Fibroblast of peridontal ligament (primary cell): ENCODE results near the gene CHST8.

Experiments used
- DNase-seq: peaks from one replicate; pipeline ENCODE4 v3.0.0-alpha.2; 2010; ENCODE audit errors: extremely low read depth

CHST8 gene

GRCh38 chr19:33769208-33769607, 147.5 kb downstream of the CHST8 start:
- no peak for DNase-seq

- DNase-seq: no peak
These were observed 148.4 kb downstream of the CHST8 start for GRCh38 chr19:33770107-33770506.

- peak; percentile 52 for DNase-seq
These were observed 149.8 kb downstream of the CHST8 start for GRCh38 chr19:33771384-33772101.

GRCh38 chr19:33772102-33772857, 150.5 kb downstream of the CHST8 start:
- no peak for DNase-seq

- DNase-seq: no peak
These were observed 151.1 kb downstream of the CHST8 start for GRCh38 chr19:33772858-33773180.

- DNase-seq: no peak
These were observed 152.2 kb downstream of the CHST8 start for GRCh38 chr19:33773704-33774624.

GRCh38 chr19:33774751-33775150, 153.0 kb downstream of the CHST8 start:
- DNase-seq: no peak

GRCh38 chr19:33775731-33776487, 154.2 kb downstream of the CHST8 start:
- no peak for DNase-seq

- no peak for DNase-seq
These were observed 155.6 kb downstream of the CHST8 start for GRCh38 chr19:33777351-33777750.

GRCh38 chr19:33777753-33778088, 156.0 kb downstream of the CHST8 start:
- no peak for DNase-seq

- peak; percentile 61 for DNase-seq
These were observed 156.5 kb downstream of the CHST8 start for GRCh38 chr19:33778089-33778791.

GRCh38 chr19:33779849-33780248, 158.1 kb downstream of the CHST8 start:
- no peak for DNase-seq

GRCh38 chr19:33780251-33780650, 158.5 kb downstream of the CHST8 start:
- DNase-seq: no peak

- DNase-seq: no peak
These were observed 159.0 kb downstream of the CHST8 start for GRCh38 chr19:33780746-33781145.

GRCh38 chr19:33781415-33781935, 159.7 kb downstream of the CHST8 start:
- no peak for DNase-seq

GRCh38 chr19:33781996-33782395, 160.2 kb downstream of the CHST8 start:
- no peak for DNase-seq

- no peak for DNase-seq
These were observed 162.7 kb downstream of the CHST8 start for GRCh38 chr19:33784432-33784831.

GRCh38 chr19:33785795-33786194, 164.0 kb downstream of the CHST8 start:
- no peak for DNase-seq

- no peak for DNase-seq
These were observed 166.9 kb downstream of the CHST8 start for GRCh38 chr19:33788676-33789075.

GRCh38 chr19:33789344-33789743, 167.6 kb downstream of the CHST8 start:
- no peak for DNase-seq
